ENCODE data around the gene GSK3A.

GSK3A gene

DNA sequence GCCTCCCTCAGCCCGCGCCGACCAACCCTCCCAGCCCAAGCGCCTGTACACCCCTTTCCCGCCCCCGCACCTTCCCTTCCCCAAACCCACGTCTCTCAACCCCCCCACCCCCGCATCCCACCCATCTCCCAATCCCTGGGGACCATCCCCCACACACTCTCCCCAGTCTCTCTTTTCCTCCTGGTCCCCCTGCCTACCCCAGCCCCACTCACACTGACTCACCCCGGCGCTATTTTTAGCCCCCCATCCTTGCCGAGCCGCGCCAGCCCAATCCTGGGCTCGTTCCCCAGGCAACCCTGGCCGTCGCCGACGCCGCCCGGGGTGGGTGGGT is 38.4 kb upstream of the GSK3A start:
- peak; percentile 74 to 84 for DNase-seq

DNA sequence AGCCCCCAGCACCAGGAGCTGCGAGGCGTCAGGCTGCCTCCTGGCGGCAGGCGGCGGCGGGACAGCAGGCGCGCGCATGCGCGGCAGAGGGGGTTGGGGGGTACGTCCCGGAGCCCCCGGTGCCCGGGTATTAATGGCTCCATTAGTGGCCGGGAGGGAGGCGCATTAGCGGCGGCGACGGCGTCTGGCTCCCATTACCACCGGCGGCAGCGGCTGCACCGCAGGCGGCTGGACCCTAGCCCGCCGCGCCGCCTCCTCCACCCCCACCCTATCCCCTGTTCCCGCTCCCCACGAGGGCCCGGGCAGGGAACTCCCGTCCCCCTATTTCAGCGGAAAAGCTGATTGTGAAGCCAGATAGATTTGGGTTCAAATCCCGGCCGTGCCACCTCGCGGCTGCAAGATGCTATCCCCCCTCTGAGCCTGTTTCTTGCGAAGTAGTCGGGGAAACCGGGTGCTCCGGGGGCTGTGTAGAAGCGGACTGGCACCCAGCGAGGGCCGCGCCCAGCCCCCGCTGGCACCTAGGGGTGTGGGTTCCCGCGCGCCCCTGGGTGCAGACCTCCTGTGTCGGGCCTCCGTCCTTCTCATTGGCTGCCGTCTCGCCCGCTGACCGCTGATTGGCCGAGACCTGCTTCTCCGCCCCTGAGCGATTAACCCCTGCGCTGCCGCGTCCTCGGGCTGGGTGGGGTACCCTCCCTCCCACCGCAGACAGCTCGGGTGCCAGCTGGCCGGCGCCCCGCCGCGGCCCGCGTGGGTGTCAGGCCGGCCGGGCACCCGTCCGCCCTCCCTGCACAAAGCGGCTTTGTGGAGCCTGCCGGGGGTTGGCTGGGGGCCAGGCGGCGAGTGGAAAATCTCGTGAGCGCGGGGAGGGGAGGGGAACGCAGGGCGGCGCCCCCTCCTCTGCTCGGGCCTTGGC is 37.8 kb upstream of the GSK3A start:
- DNase-seq = peak; percentile 94 to 97

DNA sequence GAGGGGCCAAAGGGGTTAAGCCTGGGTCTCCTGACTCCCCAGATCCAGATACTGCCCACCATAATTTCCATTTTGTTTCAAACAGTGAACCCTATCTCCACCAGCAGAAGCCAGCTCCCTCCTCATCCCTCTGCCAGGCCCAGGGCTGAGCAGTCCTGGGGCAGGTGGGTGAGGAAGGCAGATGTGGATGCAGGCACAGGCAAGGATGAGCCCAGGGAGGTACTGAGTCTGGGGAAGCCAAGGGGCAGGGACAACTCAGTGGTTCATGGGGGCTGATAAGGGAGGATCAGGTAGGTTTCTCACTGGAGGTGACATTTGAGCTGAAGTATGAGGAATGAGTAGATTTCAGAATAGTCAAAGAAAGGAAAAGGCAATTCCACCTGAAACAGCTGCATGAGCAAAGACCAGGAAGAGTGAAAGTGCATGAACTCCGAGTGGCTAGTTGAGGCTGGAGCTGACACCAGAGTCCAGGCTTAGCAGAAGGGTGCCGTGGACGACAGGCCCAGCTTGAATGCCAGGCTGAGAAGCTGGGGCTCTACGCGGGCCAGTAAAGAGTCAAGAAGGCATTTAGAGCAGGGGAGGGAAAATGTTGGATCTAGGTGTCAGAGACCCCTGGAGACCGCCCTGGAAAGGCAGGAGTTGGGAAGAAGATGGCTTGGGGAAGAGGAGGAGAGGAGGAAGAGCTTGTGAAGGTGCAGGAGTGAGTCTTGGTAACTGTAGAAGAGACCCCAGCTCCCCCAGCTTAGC is 36.9 kb upstream of the GSK3A start:
- DNase-seq = no peak

DNA sequence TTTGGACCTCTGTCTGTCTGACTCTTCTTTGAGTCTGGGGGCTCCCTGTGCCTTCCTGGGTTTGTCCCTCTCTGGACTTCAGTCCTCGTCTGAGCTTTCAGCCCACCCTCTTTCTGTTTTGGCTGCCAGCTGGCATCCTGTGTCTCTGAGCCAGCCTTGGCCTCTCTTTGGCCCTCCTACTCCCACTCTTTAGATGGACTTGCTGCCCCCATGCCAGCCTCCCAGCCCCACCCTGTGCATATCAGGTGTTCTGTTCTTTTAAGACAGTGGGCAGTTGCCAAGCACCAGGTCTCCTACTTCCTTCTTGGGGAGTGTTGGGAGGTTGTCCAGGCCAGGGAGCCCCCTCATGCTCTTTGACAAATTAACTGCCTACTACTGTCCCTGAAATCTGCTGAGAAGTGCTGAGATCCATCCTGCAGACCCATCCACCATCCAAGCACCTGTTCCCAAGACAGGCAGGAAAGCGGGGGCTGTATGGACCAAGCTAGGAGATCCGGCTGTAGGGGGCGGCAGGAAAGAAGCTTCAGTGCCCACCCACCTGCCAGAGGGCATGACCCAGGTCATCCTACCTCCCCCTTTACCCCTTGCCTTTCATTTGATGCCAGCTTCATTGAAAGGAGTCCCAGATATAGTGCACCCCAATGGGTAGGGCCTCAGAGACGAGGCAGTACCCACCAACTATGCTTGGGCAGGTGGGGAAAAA is 36.2 kb upstream of the GSK3A start:
- no peak for DNase-seq

DNA sequence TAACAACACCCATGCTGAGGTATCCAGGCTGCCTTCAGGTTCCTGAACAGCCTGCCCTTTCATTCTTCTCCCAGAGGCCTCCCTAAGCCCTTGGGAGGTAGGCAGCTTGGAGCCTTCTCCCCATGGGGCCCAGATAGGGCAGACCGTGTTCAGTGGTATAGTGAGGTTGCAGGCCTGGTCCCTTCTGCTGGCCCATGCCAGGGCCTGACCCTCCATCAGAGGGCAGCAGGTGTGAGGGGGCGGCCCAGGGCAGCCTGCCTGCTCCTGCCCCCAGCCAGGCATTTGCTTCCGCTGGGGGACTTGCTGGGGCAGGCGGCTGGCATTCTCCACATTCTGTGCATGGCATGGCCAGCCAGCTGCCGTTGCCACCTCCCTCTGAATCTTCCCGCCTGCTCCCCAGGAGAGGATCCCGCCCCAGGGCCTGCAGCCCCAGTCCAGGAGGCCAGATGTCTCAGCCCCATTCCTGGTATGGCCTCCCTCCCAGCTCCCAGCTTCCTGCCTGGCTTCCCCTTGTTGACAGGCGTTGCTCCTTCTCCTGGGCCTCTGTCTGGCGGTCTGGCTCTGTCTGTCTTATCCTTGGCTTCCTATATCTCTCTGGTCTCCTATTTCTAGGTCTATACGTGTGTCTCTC is 35.5 kb upstream of the GSK3A start:
- DNase-seq = peak; percentile 39 to 73

DNA sequence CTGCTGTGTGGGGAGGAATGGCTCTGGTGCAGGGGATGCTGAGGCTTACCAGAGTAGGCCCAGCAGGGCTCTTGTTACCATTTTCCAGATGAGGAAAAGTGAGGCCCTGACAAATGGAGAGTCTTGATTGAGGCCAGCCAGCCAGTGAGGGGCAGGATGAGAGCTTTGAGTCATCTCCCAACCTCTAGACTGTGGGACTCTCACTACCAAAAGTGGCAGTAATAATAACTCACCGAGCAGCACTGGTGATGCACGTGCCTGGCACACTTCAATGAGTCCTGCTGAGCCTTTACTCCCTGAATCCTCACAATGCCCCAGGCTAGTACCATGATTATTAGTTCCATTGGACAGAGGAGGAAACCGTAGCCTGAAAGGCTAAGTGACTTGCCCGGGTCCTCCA is 34.4 kb upstream of the GSK3A start:
- DNase-seq = peak in 1 of 2 experiments; percentile 24

DNA sequence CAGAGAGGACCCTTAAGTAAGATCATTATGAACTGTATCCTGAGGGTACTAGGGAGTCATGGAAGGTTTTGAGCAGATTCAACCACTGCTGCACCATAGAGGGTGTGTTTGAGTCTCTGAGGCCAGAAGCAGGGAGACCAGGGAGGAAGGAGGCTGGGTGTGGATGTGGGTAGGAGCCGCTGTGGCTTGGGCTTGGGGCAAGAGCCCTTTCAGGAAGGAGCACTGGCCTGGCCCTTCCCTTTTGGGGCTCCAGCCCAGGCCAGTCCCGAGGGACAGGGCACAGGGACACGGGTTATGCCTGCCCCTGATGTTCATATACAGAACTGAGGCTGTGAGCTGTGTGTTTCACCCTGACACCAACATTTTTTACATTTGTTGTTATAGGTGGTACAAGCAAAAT is 33.9 kb upstream of the GSK3A start:
- no peak for DNase-seq

DNA sequence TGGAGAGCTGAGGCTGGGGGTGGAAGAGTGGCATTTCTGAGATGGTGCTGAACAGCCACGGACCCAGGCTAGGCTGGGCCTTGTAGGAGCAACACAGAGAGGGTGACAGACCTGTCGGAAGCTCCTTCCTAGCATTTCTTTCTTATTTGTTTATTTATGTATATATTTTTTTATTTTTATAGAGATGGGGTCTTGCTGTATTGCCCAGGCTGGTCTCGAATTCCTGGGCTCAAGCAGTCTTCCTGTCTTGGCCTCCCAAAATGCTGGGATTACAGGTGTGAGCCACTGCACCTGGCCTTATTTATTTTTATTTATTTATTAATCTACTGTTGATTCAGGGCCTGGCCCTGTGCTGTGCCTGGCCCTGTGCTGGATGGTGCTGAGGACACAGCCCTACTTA is 33.1 kb upstream of the GSK3A start:
- DNase-seq = no peak

DNA sequence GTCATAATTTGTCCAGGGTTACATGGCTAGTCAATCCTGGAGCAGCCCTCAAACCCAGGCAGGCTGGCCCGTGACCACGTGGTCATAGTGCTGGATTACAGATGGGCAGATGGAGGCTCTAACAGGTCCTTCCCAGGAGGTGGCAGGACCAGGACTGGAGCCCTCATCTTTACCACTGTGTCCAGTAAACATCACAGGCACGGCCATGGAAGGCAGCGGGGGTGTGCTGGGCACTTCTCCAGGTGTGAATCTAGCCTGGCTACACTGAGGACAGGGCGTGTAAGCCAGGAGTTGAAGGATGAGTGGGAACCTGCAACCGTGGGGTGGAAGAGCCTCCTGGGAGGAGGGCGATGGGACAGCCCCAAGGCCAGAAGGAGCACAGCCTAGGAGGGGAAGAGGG is 32.7 kb upstream of the GSK3A start:
- no peak for DNase-seq

DNA sequence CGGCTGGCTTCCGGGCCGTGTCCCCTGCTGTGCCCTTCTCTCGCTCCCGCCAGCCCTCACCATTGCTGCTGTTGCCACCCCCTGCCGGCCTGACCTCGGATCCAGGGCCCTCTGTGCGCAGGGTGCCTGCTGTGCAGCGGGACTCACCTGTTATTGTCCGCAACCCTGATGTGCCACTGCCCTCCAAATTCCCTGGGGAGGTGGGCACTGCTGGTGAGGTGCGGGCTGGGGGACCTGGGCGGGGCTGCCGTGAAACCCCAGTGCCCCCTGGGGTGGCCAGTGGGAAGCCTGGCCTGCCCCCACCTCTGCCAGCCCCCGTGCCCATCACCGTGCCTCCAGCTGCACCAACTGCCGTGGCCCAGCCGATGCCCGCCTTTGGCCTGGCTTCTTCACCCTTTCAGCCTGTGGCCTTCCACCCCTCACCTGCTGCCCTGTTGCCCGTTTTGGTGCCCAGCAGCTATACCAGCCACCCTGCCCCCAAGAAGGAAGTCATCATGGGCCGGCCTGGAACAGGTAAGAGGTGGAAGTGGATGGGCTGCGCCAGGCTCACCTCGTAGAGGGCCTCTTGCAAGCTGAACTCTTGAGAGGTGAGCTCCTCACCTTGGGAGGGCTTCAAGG is 31.8 kb upstream of the GSK3A start:
- DNase-seq = no peak

DNA sequence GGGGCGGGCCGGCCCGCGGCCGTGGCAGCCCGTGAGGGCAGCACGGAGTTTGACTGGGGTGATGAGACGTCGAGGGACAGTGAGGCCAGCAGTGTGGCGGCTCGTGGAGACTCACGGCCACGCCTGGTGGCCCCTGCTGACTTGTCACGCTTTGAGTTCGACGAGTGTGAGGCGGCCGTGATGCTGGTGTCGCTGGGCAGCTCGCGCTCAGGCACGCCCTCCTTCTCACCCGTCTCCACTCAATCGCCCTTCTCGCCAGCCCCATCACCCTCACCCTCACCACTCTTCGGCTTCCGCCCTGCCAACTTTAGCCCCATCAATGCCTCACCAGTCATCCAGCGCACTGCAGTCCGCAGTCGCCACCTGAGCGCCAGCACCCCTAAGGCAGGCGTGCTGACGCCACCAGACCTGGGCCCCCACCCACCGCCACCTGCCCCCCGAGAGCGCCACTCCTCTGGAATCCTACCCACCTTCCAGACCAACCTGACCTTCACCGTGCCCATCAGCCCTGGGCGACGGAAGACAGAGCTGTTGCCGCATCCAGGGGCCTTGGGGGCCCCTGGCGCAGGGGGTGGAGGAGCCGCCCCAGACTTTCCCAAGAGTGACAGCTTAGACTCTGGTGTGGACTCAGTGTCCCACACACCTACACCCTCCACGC is 31.1 kb upstream of the GSK3A start:
- no peak for DNase-seq

DNA sequence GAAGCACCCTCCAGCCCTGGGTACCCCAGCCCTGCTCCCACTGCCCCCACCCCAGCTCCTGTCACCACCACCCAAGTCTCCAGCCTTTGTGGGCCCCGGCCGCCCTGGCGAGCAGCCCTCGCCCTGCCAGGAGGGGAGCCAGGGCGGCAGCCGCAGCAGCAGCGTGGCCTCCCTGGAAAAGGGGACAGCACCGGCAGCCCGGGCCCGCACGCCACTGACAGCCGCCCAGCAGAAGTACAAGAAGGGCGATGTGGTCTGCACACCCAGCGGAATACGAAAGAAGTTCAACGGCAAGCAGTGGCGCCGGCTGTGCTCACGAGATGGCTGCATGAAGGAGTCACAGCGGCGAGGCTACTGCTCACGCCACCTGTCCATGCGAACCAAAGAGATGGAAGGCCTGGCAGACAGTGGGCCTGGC is 30.6 kb upstream of the GSK3A start:
- no peak for DNase-seq

DNA sequence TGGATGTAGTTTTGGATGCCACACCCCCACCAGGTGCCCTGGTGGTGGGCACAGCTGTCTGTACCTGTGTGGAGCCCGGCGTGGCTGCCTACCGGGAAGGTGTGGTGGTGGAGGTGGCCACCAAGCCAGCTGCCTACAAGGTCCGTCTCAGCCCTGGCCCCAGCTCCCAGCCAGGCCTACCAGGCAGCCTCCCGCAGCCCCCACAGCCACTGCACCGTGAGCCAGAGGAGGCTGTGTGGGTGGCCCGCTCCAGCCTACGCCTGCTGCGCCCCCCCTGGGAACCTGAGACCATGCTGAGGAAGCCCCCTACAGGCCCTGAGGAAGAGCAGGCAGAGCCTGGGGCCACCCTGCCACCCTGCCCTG is 30.1 kb upstream of the GSK3A start:
- DNase-seq = no peak

DNA sequence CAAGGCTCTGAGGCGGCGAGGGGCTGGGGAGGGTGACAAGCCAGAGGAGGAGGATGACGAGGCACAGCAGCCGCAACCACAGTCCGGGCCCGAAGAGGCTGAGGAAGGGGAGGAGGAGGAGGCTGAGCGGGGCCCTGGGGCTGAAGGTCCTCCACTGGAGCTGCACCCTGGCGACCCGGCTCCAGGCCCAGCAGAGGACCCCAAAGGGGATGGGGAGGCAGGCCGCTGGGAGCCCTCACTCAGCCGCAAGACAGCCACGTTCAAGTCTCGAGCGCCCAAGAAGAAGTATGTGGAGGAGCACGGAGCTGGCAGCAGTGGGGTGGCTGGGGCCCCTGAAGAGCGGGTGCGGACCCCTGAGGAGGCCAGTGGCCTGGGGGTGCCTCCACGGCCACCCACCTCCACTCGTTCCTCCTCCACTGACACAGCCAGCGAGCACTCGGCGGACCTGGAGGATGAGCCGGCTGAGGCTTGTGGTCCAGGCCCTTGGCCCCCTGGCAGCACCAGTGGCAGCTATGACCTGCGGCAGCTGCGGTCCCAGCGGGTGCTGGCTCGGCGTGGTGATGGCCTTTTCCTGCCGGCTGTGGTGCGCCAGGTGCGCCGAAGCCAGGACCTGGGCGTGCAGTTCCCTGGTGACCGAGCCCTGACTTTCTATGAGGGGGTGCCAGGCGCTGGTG is 29.6 kb upstream of the GSK3A start:
- DNase-seq = no peak

DNA sequence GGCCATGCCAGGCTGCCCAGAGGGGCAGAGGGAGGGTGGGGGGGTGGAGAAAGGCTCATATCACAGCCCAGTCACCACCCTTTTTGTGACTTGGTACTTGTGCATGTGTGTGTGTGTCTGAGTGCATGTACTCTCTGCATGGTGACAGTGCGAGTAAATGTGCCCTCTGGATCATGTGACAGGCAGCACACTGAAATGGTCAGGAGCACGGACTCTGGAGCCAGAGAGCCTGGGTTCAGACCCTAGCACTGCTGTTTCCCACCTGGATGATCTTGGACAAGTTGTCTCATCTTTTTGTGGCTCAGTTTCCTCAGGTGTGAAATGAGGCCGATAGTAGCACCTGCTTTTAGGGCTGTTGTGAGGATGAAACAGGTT is 28.6 kb upstream of the GSK3A start:
- no peak for DNase-seq

DNA sequence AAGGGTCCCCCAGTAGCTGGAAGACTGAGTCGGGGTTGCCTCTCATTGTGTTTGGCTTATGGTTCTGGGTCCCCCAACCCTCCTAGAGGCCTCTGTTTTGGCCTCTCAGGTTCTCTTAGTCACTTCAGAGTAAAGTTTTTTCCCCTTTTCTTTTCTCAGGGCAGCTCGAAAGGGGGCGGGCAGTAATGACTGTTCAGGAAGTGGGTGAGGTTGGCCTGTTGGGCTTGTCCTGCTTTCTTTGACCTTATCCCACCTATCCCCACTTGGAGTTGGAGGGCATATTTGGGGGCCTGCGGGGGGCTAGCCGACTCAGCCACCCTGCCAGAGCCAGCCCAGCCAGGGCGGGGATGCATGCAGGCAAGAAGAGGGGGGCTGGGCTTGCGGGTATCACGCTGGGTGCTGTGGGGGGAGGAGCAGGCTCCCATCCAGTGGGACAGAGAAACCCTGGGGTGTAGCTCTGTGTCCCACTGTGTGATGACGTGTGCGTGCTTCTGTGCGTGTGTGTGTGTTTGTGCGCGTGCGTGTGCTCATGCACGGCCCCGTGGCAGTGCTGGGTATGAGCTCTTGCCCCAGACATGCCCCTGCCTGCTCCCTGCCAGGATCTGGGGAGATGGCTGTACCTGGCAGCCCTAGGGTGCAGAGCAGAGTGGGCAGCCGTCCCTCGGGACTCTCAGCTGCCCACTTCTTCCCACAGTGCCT is 28.1 kb upstream of the GSK3A start:
- DNase-seq = peak in 1 of 2 experiments; percentile 64

DNA sequence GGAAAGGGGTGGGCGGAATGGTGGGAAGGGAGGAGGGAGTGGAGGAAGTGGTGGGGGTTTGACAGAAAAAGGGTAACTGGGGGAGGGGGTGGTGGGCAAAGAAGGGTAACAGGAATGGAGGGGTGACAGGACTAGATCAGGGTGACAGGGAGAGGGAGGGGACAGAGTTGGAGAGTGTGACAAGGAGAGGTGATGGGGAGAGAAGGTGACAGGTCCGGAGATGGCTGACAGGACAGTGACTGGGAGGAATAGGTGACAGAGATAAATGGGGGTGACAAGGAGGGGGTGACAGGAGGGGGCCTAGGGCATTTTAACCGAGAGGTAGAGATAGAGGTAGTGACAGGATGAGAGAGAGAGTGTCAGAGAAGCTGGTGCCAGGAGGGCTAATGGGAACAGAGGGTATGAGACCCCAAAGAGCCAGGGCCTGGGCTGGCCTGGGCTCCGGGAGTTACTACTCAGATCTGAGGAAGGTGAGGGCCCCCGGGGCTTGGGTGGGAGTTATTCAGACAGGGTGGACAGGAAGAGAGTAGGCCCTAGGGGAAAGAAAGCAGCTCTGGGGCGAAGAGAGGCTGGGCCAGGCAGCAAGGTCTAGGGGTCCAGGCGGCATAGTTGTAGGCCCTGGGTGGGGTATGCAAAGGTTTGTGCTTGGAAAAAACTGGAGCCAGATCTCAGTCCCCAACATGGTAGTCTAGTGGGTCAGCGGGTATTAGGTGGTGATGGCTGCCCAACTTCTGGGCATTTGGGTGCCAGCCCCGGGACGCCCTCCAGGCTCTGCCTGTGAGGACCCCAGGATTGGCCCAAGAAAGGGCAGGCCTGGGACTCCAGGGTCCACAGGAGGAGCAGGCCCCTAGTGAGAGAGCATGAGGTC is 27.3 kb upstream of the GSK3A start:
- no peak for DNase-seq

DNA sequence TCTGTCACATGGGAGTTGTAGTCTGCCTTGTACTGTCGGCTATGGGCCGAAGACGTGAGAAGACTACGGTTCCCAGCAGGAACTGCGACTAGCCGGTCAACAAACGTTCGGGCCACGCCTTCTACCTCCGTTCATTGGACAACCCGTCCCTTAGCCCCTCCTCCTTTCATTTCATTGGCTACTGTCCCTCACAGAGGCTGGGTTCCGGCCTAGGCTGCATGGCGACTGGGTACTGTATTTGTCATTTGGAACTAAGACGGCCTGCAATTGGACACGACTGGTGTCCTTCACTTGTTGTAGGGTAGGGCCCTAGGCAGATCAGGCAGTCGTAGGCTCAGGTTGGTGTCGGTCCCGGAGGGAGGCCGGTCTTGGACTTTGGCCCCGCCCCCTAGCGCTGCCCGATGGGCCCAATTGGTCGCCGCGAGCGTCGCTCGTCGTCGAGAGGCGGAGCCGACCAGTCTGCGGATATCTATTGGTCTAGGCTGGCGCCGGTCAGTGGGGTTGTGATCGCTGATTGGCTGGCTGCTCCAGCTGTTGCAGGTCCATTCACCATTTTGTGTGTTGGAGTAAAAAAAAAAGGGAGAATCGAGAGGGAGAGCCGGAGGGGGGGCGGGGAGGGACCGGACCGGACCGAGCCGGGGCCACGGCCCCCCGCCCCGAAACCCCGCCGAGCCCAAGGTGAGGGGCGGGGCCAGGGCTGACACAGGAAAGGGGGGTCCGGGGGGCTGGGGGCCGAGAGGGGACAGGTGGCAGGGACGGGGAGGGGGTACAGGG is 26.5 kb upstream of the GSK3A start, which contains the start of gene CIC:
Gene CIC, plus strand, starts transcription at position 549 of the 774 bp plus-strand sequence. CDS start 2,532 bp downstream, outside the sequence.
- DNase-seq = peak; percentile 100

DNA sequence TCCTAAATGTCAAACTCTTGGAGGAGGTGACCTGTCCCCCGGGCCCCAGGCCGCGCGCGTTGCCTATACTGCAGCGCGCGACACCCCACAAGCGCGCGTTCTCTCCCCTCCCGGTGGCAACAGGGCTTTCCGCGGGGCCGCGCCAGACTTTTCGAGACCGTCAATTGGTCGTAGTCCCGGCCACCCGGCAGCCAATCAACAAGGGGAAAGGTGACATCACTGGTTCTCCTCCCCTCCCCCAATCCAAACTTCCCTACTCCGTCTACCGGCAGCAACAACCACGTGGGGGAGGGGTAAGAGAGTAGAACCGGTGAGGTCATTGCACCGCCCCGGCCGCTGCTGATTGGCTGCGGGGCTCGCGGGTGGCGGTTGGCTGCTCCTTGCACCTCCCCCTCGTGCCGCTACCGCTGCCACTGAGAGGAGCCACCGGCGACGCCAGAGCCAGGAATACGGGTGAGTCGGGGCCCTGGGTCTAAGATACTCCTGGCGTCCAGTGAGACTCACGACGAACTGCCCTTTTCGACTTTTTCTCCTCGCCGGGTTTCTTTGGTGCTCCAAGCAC is 25.8 kb upstream of the GSK3A start:
- peak; percentile 99 to 100 for DNase-seq

All from NCI-H2081 (cell line).